ENCODE measurements around the gene FBXL7.

GRCh38 chr5:15691521-15691920, 191.5 kb downstream of the FBXL7 start:
- no peak for TF ChIP-seq EZH2phosphoT487 (IDR thresholded peaks at IDR 0.05; ENCODE audit: insufficient read depth, low read depth)
- no peak for TF ChIP-seq EZH2 (IDR thresholded peaks at IDR 0.05; ENCODE audit: insufficient read depth, poor library complexity, severe bottlenecking)

All from GM23248 (cell line).